ENCODE measurements around the gene TMEM238.

Gene TMEM238

GRCh38 chr19:55384131-55384919 lies at the start of gene TMEM238:
Gene TMEM238, minus strand, starts transcription at chr19:55384292. Its CDS starts 33 bp downstream, at chr19:55384259.
- TF ChIP-seq CTCF (IDR thresholded peaks at IDR 0.05; ENCODE audit: low read depth, low read length, missing control alignments) = no peak
- peak within 1 kb of the TSS; percentile 97 for H3K4me3 ChIP-seq (ENCODE audit: low read depth, low read length)
- no peak for DNase-seq (ENCODE audit: low read depth)
- in situ Hi-C loops (cut with HindIII; ENCODE audit: low sequenced_read_pairs) = no loop called here

GRCh38 chr19:55433292-55433691 lies 49.2 kb upstream of the TMEM238 start:
- no peak overlapping the region for H3K4me3 ChIP-seq (ENCODE audit: low read depth, low read length)
- in situ Hi-C loops (cut with HindIII; ENCODE audit: low sequenced_read_pairs) = no loop called here
- DNase-seq (ENCODE audit: low read depth) = no peak
- TF ChIP-seq CTCF (IDR thresholded peaks at IDR 0.05; ENCODE audit: low read depth, low read length, missing control alignments) = no peak

- no peak for TF ChIP-seq CTCF (IDR thresholded peaks at IDR 0.05; ENCODE audit: low read depth, low read length, missing control alignments)
- no peak overlapping the region for H3K4me3 ChIP-seq (ENCODE audit: low read depth, low read length)
- DNase-seq (ENCODE audit: low read depth) = no peak
- in situ Hi-C loops (cut with HindIII; ENCODE audit: low sequenced_read_pairs) = no loop called here
Observed at GRCh38 chr19:55432241-55432959, 48.3 kb upstream of the TMEM238 start.

GRCh38 chr19:55431183-55431582 lies 47.1 kb upstream of the TMEM238 start:
- in situ Hi-C loops (cut with HindIII; ENCODE audit: low sequenced_read_pairs) = no loop called here
- no peak overlapping the region for H3K4me3 ChIP-seq (ENCODE audit: low read depth, low read length)
- no peak for TF ChIP-seq CTCF (IDR thresholded peaks at IDR 0.05; ENCODE audit: low read depth, low read length, missing control alignments)
- no peak for DNase-seq (ENCODE audit: low read depth)

GRCh38 chr19:55426042-55426441 lies 42.0 kb upstream of the TMEM238 start:
- DNase-seq (ENCODE audit: low read depth) = no peak
- in situ Hi-C loops (cut with HindIII; ENCODE audit: low sequenced_read_pairs) = no loop called here

GRCh38 chr19:55424518-55424917 lies 40.4 kb upstream of the TMEM238 start:
- H3K4me3 ChIP-seq (ENCODE audit: low read depth, low read length) = no peak overlapping the region
- no peak for TF ChIP-seq CTCF (IDR thresholded peaks at IDR 0.05; ENCODE audit: low read depth, low read length, missing control alignments)
- DNase-seq (ENCODE audit: low read depth) = no peak
- in situ Hi-C loops (cut with HindIII; ENCODE audit: low sequenced_read_pairs) = no loop called here

More at GRCh38 chr19:55426042-55426441, 42.0 kb upstream of the TMEM238 start:
- H3K4me3 ChIP-seq (ENCODE audit: low read depth, low read length) = no peak overlapping the region
- TF ChIP-seq CTCF (IDR thresholded peaks at IDR 0.05; ENCODE audit: low read depth, low read length, missing control alignments) = no peak
